ENCODE data around the gene STPG2. TPM values are rescaled to one million over a fixed set of nuclear protein-coding genes. Genes with fewer than 3 reads are reported as not detected.

Gene STPG2
- polyA plus RNA-seq, 1 experiment, result not detected

DNA sequence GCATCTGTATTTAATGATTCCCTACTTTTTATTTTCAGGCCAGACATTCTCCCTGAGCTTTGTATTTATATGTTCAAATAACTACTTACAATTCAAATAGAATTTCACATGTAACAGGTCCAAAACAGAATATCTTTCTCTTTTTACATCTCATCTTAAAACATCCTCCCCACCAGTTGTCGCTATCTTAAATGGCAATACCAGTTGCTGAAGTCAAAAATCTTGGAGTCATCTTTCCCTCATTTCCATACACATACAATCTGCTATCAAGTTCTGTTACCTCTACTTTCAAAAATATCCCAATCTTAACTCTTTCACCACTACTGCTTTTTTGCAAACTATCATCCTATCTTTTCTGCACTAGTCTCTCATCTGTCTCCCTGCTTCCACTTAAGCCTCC lies 330.5 kb downstream of the STPG2 start:
- ChIA-PET CTCF (no interaction called here), POLR2A (no interaction called here)
- Histone ChIP-seq H3K27me3 (ENCODE audit: control insufficient read depth, insufficient read depth, low read length) (no peaks in the 10 kb centered on the region), H3K36me3 (ENCODE audit: control insufficient read depth, insufficient read depth, low read length) (no peaks in the 10 kb centered on the region), H3K4me3 (ENCODE audit: low read depth, low read length) (no peak overlapping the region)
- TF ChIP-seq, protein P1, sequence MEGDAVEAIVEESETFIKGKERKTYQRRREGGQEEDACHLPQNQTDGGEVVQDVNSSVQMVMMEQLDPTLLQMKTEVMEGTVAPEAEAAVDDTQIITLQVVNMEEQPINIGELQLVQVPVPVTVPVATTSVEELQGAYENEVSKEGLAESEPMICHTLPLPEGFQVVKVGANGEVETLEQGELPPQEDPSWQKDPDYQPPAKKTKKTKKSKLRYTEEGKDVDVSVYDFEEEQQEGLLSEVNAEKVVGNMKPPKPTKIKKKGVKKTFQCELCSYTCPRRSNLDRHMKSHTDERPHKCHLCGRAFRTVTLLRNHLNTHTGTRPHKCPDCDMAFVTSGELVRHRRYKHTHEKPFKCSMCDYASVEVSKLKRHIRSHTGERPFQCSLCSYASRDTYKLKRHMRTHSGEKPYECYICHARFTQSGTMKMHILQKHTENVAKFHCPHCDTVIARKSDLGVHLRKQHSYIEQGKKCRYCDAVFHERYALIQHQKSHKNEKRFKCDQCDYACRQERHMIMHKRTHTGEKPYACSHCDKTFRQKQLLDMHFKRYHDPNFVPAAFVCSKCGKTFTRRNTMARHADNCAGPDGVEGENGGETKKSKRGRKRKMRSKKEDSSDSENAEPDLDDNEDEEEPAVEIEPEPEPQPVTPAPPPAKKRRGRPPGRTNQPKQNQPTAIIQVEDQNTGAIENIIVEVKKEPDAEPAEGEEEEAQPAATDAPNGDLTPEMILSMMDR (IDR thresholded peaks at IDR 0.05; ENCODE audit: insufficient read depth, low read depth, low read length), result no peak
- DNase-seq (ENCODE audit: low read depth), result no peak

DNA sequence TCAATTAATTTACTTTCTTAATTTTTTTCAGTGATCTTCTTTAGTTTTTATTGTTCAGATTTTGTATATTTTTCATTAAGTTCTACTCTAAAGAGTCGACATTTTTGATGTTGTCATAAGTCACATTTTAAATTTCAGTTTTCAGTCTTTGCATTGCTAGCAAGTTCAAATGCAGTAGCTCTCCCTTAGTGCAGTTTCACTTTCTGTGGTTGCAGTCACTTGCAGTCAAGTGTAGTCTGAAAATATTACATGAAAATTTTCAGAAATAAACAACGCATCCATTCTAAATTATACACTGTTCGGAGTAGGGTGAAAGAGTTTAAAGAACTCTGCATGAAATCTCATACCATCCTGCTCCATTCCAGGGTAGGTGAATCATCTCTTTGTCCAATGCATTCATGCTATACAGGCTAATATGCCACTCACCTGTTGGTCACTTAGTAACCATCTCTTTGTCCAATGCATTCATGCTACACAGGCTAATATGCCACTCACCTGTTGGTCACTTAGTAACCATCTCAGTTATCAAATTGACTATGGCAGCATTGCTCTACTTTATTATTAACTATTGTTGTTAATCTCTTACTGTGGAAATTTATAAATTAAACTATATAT lies 356.9 kb downstream of the STPG2 start:
- H3K36me3 ChIP-seq (ENCODE audit: control insufficient read depth, insufficient read depth, low read length), result no peaks in the 10 kb centered on the region
- ChIA-PET CTCF (no interaction called here), POLR2A (no interaction called here)
- no peaks in the 10 kb centered on the region for H3K27me3 ChIP-seq (ENCODE audit: control insufficient read depth, insufficient read depth, low read length)
- TF ChIP-seq, protein P1 (IDR thresholded peaks at IDR 0.05; ENCODE audit: insufficient read depth, low read depth, low read length), result no peak
- no peak for DNase-seq (ENCODE audit: low read depth)
- H3K4me3 ChIP-seq (ENCODE audit: low read depth, low read length), result no peak overlapping the region

DNA sequence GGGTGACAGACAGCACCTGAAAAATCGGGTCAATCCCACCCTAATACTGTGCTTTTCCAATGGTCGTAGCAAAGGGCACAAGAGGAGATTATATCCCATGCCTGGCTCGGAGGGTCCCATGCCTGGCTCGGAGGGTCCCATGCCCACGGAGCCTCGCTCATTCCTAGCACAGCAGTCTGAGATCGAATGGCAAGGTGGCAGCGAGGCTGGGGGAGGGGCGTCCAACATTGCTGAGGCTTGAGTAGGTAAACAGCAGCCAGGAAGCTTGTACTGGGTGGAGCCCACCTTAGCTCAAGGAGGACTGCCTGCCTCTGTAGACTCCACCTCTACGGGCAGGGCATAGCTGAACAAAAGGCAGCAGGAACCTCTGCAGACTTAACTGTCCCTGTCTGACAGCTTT lies 365.1 kb downstream of the STPG2 start:
- H3K36me3 ChIP-seq (ENCODE audit: control insufficient read depth, insufficient read depth, low read length), result no peaks in the 10 kb centered on the region
- no peaks in the 10 kb centered on the region for H3K27me3 ChIP-seq (ENCODE audit: control insufficient read depth, insufficient read depth, low read length)
- H3K4me3 ChIP-seq (ENCODE audit: low read depth, low read length), result no peak overlapping the region
- TF ChIP-seq, protein P1 (IDR thresholded peaks at IDR 0.05; ENCODE audit: insufficient read depth, low read depth, low read length), result no peak
- CTCF ChIA-PET, result no interaction called here
- DNase-seq (ENCODE audit: low read depth), result no peak
- POLR2A ChIA-PET, result no interaction called here

DNA sequence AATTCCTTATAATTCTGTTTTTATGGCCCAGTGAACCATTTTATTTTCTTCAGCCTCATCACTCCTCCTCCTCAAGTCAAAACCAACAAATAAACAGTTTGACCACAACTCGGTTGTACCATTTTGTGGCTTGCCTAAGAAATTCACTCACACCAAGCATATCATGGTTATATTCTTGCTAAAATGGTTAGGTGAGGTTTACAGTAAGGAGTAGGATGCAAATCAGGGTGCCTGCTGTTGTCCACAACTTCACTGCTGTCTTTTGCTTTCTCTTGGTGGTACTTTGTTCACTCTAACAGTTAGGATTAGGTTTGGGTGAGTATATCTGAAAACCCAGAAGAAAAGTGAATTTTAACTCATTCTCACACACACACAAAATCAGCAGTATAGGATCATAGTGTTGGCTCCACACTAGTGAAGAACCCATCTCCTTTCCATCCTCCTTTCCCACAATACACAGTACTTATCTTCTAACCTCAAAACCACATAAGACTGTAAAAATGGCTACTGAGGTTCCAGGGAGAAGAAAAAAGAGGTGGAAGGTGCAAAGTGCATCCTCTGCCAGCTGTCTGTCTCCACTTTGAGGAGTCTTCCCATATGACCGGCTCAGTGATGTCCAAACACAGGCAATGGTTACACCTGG lies 368.8 kb downstream of the STPG2 start:
- DNase-seq (ENCODE audit: low read depth), result no peak
- H3K27me3 ChIP-seq (ENCODE audit: control insufficient read depth, insufficient read depth, low read length), result no peaks in the 10 kb centered on the region
- CTCF ChIA-PET, result no interaction called here
- TF ChIP-seq, protein P1 (IDR thresholded peaks at IDR 0.05; ENCODE audit: insufficient read depth, low read depth, low read length), result no peak
- no peaks in the 10 kb centered on the region for H3K36me3 ChIP-seq (ENCODE audit: control insufficient read depth, insufficient read depth, low read length)
- H3K4me3 ChIP-seq (ENCODE audit: low read depth, low read length), result no peak overlapping the region
- POLR2A ChIA-PET, result no interaction called here

DNA sequence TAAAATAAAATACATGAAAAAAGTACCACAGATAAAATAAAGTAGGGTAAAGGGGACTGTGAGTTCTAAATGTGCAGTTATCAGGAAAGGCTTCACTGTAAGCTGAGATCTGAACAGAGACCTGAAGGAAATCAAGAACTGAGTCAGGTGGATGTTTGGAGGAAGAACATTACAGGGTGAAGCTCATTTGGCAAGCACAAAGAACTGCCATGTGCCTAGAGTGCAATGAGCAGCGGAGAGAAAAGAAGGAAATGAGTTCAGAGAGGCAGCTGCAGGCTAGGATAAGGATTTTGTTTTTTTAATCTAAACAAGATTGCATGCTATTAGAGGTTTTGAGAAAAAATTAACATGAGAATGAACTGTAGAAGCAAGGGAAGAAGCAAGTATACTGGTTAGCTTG lies 373.1 kb downstream of the STPG2 start:
- CTCF ChIA-PET, result no interaction called here
- H3K36me3 ChIP-seq (ENCODE audit: control insufficient read depth, insufficient read depth, low read length), result no peaks in the 10 kb centered on the region

More for the DNA sequence above, 373.1 kb downstream of the STPG2 start:
- TF ChIP-seq, protein P1 (IDR thresholded peaks at IDR 0.05; ENCODE audit: insufficient read depth, low read depth, low read length), result no peak
- H3K4me3 ChIP-seq (ENCODE audit: low read depth, low read length), result no peak overlapping the region
- DNase-seq (ENCODE audit: low read depth), result no peak
- POLR2A ChIA-PET, result no interaction called here
- H3K27me3 ChIP-seq (ENCODE audit: control insufficient read depth, insufficient read depth, low read length), result no peaks in the 10 kb centered on the region
